DMS 273 treated with DMSO at 0.1 percent for 48 hours (cell line): ENCODE measurements around the gene MOV10L1.
"Not testable (repeated sequence)": the region's sequence is repeated elsewhere in the genome, so short reads cannot be mapped to it uniquely, and the experiment has no call there.

ENCODE experiments used
- DNase-seq: peaks from one replicate; lab custom pipeline; 2025; lab: John Stamatoyannopoulos, UW

Gene MOV10L1

GRCh38 chr22:50161508-50162390 is 71.9 kb downstream of the MOV10L1 start:
- no peak for DNase-seq

GRCh38 chr22:50162391-50162956 is 72.7 kb downstream of the MOV10L1 start:
- no peak for DNase-seq

- no peak for DNase-seq
Observed at GRCh38 chr22:50165436-50166123, 75.8 kb downstream of the MOV10L1 start.

- no peak for DNase-seq
Observed at GRCh38 chr22:50167689-50168489, 78.1 kb downstream of the MOV10L1 start.

- DNase-seq: not testable (repeated sequence)
Observed at GRCh38 chr22:50168490-50169180, 78.8 kb downstream of the MOV10L1 start.

GRCh38 chr22:50169181-50169759 is 79.5 kb downstream of the MOV10L1 start:
- no peak for DNase-seq

- DNase-seq: no peak
Observed at GRCh38 chr22:50169774-50170341, 80.1 kb downstream of the MOV10L1 start.

- no peak for DNase-seq
Observed at GRCh38 chr22:50170453-50171318, 80.9 kb downstream of the MOV10L1 start, which contains the start of gene PANX2. TSS of gene PANX2 (plus strand) at chr22:50170731. CDS start at chr22:50170731, 0 bp downstream.

GRCh38 chr22:50171319-50171964 is 81.6 kb downstream of the MOV10L1 start:
- no peak for DNase-seq

- no peak for DNase-seq
Observed at GRCh38 chr22:50171965-50172421, 82.2 kb downstream of the MOV10L1 start.

- no peak for DNase-seq
Observed at GRCh38 chr22:50173311-50173982, 83.6 kb downstream of the MOV10L1 start.

- DNase-seq: no peak
Observed at GRCh38 chr22:50173983-50174355, 84.2 kb downstream of the MOV10L1 start.

GRCh38 chr22:50174382-50175190 is 84.8 kb downstream of the MOV10L1 start:
- DNase-seq: no peak

- DNase-seq: no peak
Observed at GRCh38 chr22:50175191-50175461, 85.3 kb downstream of the MOV10L1 start.

- DNase-seq: no peak
Observed at GRCh38 chr22:50175921-50176849, 86.4 kb downstream of the MOV10L1 start.

GRCh38 chr22:50176850-50177536 is 87.2 kb downstream of the MOV10L1 start:
- DNase-seq: no peak
